GM19099 (cell line): ENCODE measurements around the gene SH3BP4.

Source experiments
- POLR2A ChIP-seq: IDR thresholded peaks from 3 replicates; pipeline ENCODE4 v1.6.1; 2011; ENCODE audit warnings: low read depth; ENCODE audit not compliant: insufficient read length; ENCODE audit errors: extremely low read depth

SH3BP4 gene

GRCh38 chr2:235003096-235003775, 51.4 kb downstream of the SH3BP4 start:
- no peak for TF ChIP-seq POLR2A

GRCh38 chr2:235004329-235004903, 52.6 kb downstream of the SH3BP4 start:
- TF ChIP-seq POLR2A: no peak

DNA sequence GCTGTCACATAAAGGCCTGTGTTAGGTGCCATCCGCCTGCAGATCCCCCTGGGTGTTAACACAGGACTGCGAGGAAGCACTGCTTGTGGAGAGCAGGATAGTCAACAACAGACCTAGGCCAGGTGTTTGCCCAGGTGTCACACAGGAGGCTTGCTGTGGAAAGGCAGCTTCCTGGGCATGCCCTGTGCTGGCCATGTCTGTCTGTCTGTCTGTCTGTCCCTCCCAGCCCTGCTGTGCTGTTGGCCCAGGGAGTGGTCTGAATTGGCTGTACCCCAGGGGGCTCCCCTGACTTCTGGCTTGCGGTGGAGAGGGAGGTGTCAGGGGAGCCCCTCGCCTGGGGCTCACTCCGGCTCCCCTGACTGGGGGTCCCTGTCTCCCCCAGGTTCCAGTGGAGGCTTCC, 53.2 kb downstream of the SH3BP4 start:
- TF ChIP-seq POLR2A: no peak

DNA sequence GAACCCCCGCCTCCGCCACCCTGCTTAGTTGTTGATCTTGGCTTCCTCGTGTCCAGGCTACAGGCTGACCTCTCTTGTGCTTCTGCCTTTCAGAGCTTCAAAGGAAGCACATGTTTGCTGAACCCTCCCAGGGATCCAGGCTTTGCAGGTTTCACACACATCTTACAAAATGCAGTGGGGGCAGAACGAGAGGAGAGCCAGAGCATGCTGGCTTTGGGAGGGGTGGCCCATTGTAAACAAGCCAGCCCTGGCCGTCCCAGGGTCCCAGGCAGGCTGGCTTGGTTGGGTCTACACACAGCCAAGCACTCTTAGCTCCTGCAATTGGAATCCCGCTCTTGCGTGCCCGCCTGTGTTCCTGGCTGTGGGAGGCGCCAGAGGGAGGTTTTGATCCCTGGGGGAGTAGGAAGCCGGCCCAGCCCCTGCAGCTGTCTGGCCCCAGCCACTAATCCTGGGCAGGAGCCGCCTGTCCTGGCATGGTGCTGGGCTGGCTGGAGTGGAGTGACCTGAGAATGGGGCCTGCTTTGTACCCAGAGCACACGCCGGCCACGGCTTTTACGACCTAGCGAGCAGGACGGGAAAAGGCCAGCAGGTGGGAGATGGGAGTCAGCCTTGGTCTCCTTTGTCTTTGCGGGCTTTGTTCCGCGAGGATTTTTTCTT, 53.9 kb downstream of the SH3BP4 start:
- TF ChIP-seq POLR2A: no peak

GRCh38 chr2:235006461-235006860, 54.6 kb downstream of the SH3BP4 start:
- no peak for TF ChIP-seq POLR2A

DNA sequence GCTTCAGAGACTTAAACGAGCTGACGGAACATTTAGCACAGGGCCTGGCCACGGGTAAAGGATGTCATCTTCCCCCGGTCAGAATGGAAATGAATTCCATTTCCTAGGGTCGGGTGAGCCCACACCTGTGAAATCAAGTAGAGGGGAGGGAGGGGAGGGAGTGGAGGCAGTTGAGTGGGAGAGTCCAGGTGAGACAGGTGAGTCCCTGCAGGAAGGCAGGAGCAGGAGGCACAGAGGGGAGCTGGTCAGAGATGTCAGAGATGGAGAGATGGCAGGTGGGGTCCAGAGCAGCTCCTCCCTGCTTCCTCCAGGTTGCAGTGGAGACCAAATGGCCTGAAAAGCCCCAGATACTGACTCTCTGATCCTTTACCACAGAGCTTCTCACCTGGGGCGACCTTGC, 55.2 kb downstream of the SH3BP4 start:
- TF ChIP-seq POLR2A: no peak

DNA sequence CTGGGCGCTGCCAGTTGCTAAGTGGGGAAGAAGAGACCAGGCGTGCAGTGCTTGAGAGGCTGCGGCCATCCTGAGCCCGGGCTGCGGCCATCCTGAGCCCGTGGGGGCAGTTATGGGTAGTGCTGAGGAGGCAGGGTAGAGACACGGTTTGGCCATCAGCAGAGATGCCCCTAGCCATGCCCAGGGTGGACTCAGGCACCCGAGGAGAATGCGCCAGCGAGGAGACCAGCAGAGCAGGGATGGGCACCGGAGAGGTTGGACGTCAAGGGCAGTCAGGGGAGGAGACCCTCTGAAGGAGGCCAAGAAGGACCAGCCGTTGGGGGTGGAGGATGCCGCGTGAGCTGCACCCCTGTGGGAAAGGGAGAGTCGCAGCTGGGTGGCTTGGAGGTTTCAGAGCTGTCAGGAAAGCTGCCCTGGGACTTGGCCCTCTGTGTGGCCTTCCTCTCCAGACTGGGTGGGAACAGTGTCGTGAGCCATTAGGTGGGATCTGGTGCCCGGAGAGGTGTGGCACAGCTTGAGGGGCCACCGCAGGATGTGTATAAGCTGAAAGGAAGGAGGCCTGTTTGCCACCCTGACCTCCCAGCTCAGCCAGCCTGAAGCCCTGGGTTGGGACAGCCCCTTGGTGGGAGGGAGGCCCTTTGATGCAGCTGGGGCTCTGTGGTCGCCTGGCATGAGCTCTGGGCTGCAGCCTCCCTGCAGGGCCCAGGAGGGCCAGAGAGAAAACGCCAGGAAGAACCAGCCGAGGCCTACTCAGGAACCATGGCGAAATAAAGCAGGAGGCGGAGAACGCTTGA, 56.0 kb downstream of the SH3BP4 start:
- no peak for TF ChIP-seq POLR2A

DNA sequence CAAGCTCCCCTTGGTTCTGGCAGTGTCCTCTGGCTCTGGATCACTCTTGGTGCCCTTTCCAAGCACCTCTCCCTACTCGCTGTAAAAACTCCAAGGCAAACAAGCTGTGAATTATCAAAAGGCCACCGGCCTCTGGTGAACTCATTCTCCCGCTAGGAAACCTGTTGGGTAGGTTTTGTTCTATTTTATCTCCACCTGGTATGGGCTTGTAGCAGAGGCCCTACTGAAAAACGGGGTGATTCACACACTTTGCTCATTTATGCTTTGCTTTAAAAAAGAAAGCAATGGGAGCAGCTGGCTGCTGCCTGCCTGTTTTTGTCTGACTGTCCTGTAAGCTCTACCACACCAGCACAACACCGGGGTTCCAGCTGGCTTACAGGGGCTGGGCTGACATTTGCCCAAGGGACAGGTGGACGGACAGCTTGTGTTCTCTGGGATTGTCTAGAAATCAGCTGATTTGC, 56.8 kb downstream of the SH3BP4 start:
- TF ChIP-seq POLR2A: no peak

GRCh38 chr2:235009081-235009480, 57.3 kb downstream of the SH3BP4 start:
- TF ChIP-seq POLR2A: no peak

- TF ChIP-seq POLR2A: no peak
Observed at GRCh38 chr2:235010117-235010714, 58.4 kb downstream of the SH3BP4 start.

DNA sequence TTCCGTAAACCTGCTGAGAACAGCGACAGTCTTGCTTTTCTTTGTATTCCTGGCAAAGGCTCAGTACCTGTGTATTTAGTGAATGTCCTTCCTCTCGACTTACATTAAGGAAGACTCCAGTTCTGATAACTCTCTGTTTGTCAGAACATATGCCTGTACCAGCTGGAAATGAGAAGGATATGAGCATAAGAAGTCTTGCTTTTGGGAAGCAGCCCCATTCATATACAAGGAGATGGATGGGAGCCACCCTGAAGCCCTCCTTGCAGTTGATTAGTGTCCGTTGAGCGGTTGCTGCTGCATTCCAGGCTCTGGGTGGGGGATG, 59.8 kb downstream of the SH3BP4 start:
- TF ChIP-seq POLR2A: no peak

- TF ChIP-seq POLR2A: no peak
Observed at GRCh38 chr2:235011929-235012631, 60.3 kb downstream of the SH3BP4 start.

DNA sequence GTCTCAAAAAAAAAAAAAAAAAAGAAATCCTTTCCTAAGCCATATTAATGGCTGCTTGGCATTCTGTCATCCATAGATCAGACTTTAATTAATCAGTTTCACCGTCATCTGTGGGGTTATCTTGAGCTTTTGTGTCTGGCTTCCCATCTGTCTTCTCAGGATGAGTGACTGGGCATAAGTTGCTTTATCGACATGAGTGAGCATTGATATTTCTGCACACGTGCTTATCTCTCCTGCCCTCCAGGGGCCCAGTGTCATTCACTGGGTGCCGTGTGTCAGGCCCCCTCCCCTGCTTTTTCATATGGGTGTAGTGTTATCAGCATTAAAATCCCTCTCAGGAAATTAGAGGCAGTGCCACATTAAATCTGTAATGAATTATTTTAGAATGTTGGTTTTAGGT, 65.6 kb downstream of the SH3BP4 start:
- TF ChIP-seq POLR2A: no peak

DNA sequence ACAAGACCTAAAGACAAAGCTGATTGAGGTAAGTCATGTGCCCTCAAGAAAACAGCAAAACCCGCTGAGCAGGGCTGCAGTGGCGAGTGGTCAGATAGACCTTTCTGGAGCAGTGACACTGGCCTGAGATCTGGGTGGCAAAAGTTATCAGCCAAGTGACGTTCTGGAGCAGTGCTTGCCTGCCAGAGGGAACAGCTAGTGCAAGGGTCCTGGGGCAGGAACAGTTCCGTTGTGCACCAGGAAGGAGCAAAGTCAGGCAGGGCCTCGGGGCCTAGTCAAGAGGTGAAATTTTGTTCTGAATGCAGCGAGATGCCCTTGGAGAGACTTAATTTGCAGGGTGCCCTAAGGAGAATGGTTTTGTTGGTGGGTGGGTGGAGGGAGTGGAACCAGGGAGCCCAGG, 67.0 kb downstream of the SH3BP4 start:
- no peak for TF ChIP-seq POLR2A

DNA sequence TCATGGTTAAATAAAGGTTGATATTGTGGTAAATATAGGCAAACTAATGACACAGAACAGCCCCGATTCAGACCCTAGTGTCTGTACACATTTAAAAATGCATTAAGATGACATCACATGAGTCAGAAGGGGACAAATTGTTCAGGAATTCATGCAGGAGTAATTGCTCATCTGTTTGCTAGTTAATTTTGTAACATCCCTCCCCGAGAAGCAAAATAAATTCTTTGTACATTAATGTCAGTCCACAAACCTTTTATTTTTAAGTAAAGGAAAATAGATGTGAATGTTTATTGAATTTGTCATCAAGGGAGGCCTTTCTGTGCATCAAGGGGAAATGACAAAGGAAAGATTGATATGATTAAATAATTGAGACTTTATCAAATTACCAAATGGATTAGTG, 69.9 kb downstream of the SH3BP4 start:
- TF ChIP-seq POLR2A: no peak
